HG03460 (cell line): Measurements from ENCODE around the gene ELP5.

Source experiments
- ATAC-seq: cut with Tn5 transposase; IDR thresholded peaks from one replicate; pipeline ENCODE4 v1.9.1; 2021; ENCODE audit not compliant: unreplicated experiment

The ELP5 gene

GRCh38 chr17:7218758-7219157 is 33.3 kb upstream of the ELP5 start:
- ATAC-seq: no peak

- no peak for ATAC-seq
Measured at GRCh38 chr17:7219229-7219811, 32.7 kb upstream of the ELP5 start.

GRCh38 chr17:7219812-7220592 is 32.0 kb upstream of the ELP5 start, which contains the start of the genes ACADVL and DLG4:
Gene ACADVL, plus strand, starts transcription at chr17:7219938. Its CDS starts 47 bp downstream, at chr17:7219985.
Gene DLG4, minus strand, starts transcription at chr17:7219836.
- ATAC-seq: peak; percentile 58

GRCh38 chr17:7220593-7221277 is 31.3 kb upstream of the ELP5 start:
- no peak for ATAC-seq

GRCh38 chr17:7221278-7222092 is 30.5 kb upstream of the ELP5 start:
- no peak for ATAC-seq

- ATAC-seq: no peak
Measured at GRCh38 chr17:7222093-7222971, 29.7 kb upstream of the ELP5 start.

- ATAC-seq: no peak
Measured at GRCh38 chr17:7222972-7223292, 29.1 kb upstream of the ELP5 start.

GRCh38 chr17:7223375-7223774 is 28.6 kb upstream of the ELP5 start:
- ATAC-seq: no peak

- no peak for ATAC-seq
Measured at GRCh38 chr17:7224110-7224509, 27.9 kb upstream of the ELP5 start.

- ATAC-seq: no peak
Measured at GRCh38 chr17:7224661-7225111, 27.3 kb upstream of the ELP5 start.

GRCh38 chr17:7225711-7226331 is 26.2 kb upstream of the ELP5 start:
- ATAC-seq: no peak

- no peak for ATAC-seq
Measured at GRCh38 chr17:7226721-7227710, 25.0 kb upstream of the ELP5 start.

GRCh38 chr17:7228920-7229319 is 23.1 kb upstream of the ELP5 start:
- ATAC-seq: no peak

GRCh38 chr17:7229504-7229903 is 22.5 kb upstream of the ELP5 start:
- ATAC-seq: no peak

GRCh38 chr17:7232114-7232513 is 19.9 kb upstream of the ELP5 start:
- no peak for ATAC-seq

- ATAC-seq: no peak
Measured at GRCh38 chr17:7233701-7234082, 18.3 kb upstream of the ELP5 start.

GRCh38 chr17:7234083-7234951 is 17.7 kb upstream of the ELP5 start, which contains the start of gene DVL2:
Gene DVL2, minus strand, starts transcription at chr17:7234517. Its CDS starts 255 bp downstream, at chr17:7234262.
- ATAC-seq: peak; percentile 46
